Caki2 (cell line): ENCODE measurements around the gene KTI12. TPM values are rescaled to one million over a fixed set of nuclear protein-coding genes. Genes with fewer than 3 reads are reported as not detected.

Experiments
- DNase-seq: peaks from one replicate; pipeline ENCODE4 v3.0.0-alpha.2; 2015; ENCODE audit warnings: low read depth
- in situ Hi-C: cut with HindIII; loops from 2 replicates; pipeline ENCODE4 v1.10.0; 2016; ENCODE audit warnings: low sequenced_read_pairs, low pct_unique_long_range_greater_than_20kb, mixed read lengths
- total RNA-seq: library from RNA; depleted of rRNA; stranded (reverse); fragments of >200 nt; shearing (Covaris generic); gene quantifications from 2 replicates; pipeline ENCODE4 v1.2.3, GENCODE V29; 2014; ENCODE audit warnings: low replicate concordance; rRNA removed

The KTI12 gene
- total RNA-seq, 1 experiment from 2014 or later, result 28.4 TPM

GRCh38 chr1:52002038-52002917 lies 31.3 kb downstream of the KTI12 start:
- in situ Hi-C loops, result no loop called here
- peak; percentile 69 for DNase-seq

- no peak for DNase-seq
- in situ Hi-C loops, result no loop called here
These were observed 34.9 kb downstream of the KTI12 start for GRCh38 chr1:51998701-51999100.

GRCh38 chr1:51997974-51998382 lies 35.6 kb downstream of the KTI12 start:
- in situ Hi-C loops, result no loop called here
- no peak for DNase-seq

GRCh38 chr1:51990478-51990965 lies 43.1 kb downstream of the KTI12 start, which contains the start of gene RAB3B:
RAB3B (minus strand) TSS chr1:51990700; CDS start chr1:51977117, 13,583 bp downstream.
- peak; percentile 58 for DNase-seq
- in situ Hi-C loops, result no loop called here

- DNase-seq, result no peak
- in situ Hi-C loops, result no loop called here
These were observed 43.8 kb downstream of the KTI12 start for GRCh38 chr1:51989582-51990477.

- in situ Hi-C loops, result no loop called here
- no peak for DNase-seq
These were observed 45.4 kb downstream of the KTI12 start for GRCh38 chr1:51988254-51988653.

- DNase-seq, result no peak
- in situ Hi-C loops, result no loop called here
These were observed 46.9 kb downstream of the KTI12 start for GRCh38 chr1:51986718-51987117.

GRCh38 chr1:51982161-51982560 lies 51.4 kb downstream of the KTI12 start:
- in situ Hi-C loops, result no loop called here
- DNase-seq, result no peak

Other genes starting within 250 kb of the KTI12 start
- gene NRDC, start 155.1 kb downstream of the KTI12 start, total RNA-seq, result 33.7 TPM in 2 replicates
- 1.5 and 2.4 TPM in 2 replicates for gene RAB3B, start 43.1 kb downstream of the KTI12 start, total RNA-seq
- 46.5 and 49.6 TPM in 2 replicates for gene TXNDC12, start 21.4 kb upstream of the KTI12 start, total RNA-seq
- 53.2 and 56.0 TPM in 2 replicates for gene BTF3L4, start 22.5 kb upstream of the KTI12 start, total RNA-seq
- 13.7 and 16.6 TPM in 2 replicates for gene ZFYVE9, start 108.3 kb upstream of the KTI12 start, total RNA-seq